Ureter (tissue), 1 donor: Measurements from ENCODE around the gene ZFX. TPM values are rescaled to one million over a fixed set of nuclear protein-coding genes. Genes with fewer than 3 reads are reported as not detected.

Experiments used
- DNase-seq: peaks from one replicate; pipeline ENCODE4 v3.0.0-alpha.2; 2020; ENCODE audit warnings: low spot score
- total RNA-seq: library from RNA; stranded (reverse); gene quantifications from one replicate; pipeline ENCODE4 v1.2.4, GENCODE V29; 2023
- donor health status: DM: yes; HTN: yes; CAD: no.

The ZFX gene
- total RNA-seq, 1 donor from 2014 or later: 75.0 TPM

GRCh38 chrX:24201216-24201615, 51.7 kb downstream of the ZFX start:
- no peak for DNase-seq

GRCh38 chrX:24202465-24203031, 53.0 kb downstream of the ZFX start:
- DNase-seq: no peak

GRCh38 chrX:24203072-24203808, 53.7 kb downstream of the ZFX start:
- DNase-seq: no peak

- DNase-seq: no peak
Observed at GRCh38 chrX:24204331-24204730, 54.8 kb downstream of the ZFX start.

- DNase-seq: no peak
Observed at GRCh38 chrX:24204958-24205357, 55.4 kb downstream of the ZFX start.

- DNase-seq: no peak
Observed at GRCh38 chrX:24207826-24208225, 58.3 kb downstream of the ZFX start.

- no peak for DNase-seq
Observed at GRCh38 chrX:24208496-24209240, 59.1 kb downstream of the ZFX start.

- no peak for DNase-seq
Observed at GRCh38 chrX:24210190-24210589, 60.7 kb downstream of the ZFX start.

- DNase-seq: no peak
Observed at GRCh38 chrX:24214568-24214967, 65.0 kb downstream of the ZFX start.

GRCh38 chrX:24215272-24215671, 65.7 kb downstream of the ZFX start:
- no peak for DNase-seq

GRCh38 chrX:24216037-24216436, 66.5 kb downstream of the ZFX start:
- DNase-seq: no peak

- no peak for DNase-seq
Observed at GRCh38 chrX:24216827-24217226, 67.3 kb downstream of the ZFX start.

- DNase-seq: no peak
Observed at GRCh38 chrX:24219320-24219719, 69.8 kb downstream of the ZFX start.

GRCh38 chrX:24221872-24222271, 72.3 kb downstream of the ZFX start:
- no peak for DNase-seq

- no peak for DNase-seq
Observed at GRCh38 chrX:24225265-24225664, 75.7 kb downstream of the ZFX start.

- no peak for DNase-seq
Observed at GRCh38 chrX:24226176-24226575, 76.6 kb downstream of the ZFX start.

- DNase-seq: no peak
Observed at GRCh38 chrX:24228596-24228995, 79.1 kb downstream of the ZFX start.

- no peak for DNase-seq
Observed at GRCh38 chrX:24229400-24229879, 79.9 kb downstream of the ZFX start.

GRCh38 chrX:24229976-24230375, 80.4 kb downstream of the ZFX start:
- no peak for DNase-seq

- no peak for DNase-seq
Observed at GRCh38 chrX:24231131-24231540, 81.6 kb downstream of the ZFX start.

- DNase-seq: no peak
Observed at GRCh38 chrX:24231641-24232179, 82.2 kb downstream of the ZFX start.

- DNase-seq: no peak
Observed at GRCh38 chrX:24232796-24233195, 83.3 kb downstream of the ZFX start.
